A549 (cell line): Measurements from ENCODE around the gene FILIP1L. TPM values are rescaled to one million over a fixed set of nuclear protein-coding genes. Genes with fewer than 3 reads are reported as not detected.

Experiments
- ATAC-seq, 2 experiments: fragments of 200-7000 bp in 1 of 2; fragments of >200 bp in 1 of 2; cut with Nextera tagmentation in 1 of 2; cut with Tn5 transposase in 1 of 2; 3 replicates each; pipeline versions ENCODE4 v1.8.0 to v1.9.1; 2018 to 2020; ENCODE audit warnings: mild to moderate bottlenecking in 1 of 2, moderate library complexity in 1 of 2
- CTCF ChIA-PET: fragments of 300-600 bp; sonication (Branson Sonifier 250); formaldehyde crosslinking; extraction: SDS; loops from one replicate; lab custom pipeline; 2021; ENCODE audit warnings: antibody characterized with exemption, inconsistent platforms; lab: Yijun Ruan, JAX
- POLR2A ChIA-PET: fragments of 350-600 bp; formaldehyde crosslinking; extraction: SDS; loops from one replicate; lab custom pipeline; 2021; ENCODE audit warnings: antibody characterized with exemption, inconsistent platforms; lab: Yijun Ruan, JAX
- DNase-seq, 2 experiments: peaks; one replicate each; pipeline versions ENCODE4 v3.0.0 to v3.0.0-alpha.2; 2011 to 2016; ENCODE audit warnings: low read depth in 1 of 2, low spot score in 1 of 2
- FAIRE-seq: peaks from 2 replicates; lab custom pipeline; 2011; peaks lifted over from hg19 to GRCh38; lab: Jason Lieb, UNC
- H3K27ac ChIP-seq, 2 experiments: fragments of >200 bp; sonication (Bioruptor Twin); formaldehyde crosslinking; 3 replicates each; pipeline ENCODE4 v1.5.1; 2016 to 2017
- H3K4me1 ChIP-seq: fragments of >200 bp; sonication (Bioruptor Twin); formaldehyde crosslinking; 3 replicates; pipeline ENCODE4 v1.6.1; 2016
- H3K4me2 ChIP-seq: fragments of >200 bp; sonication (Bioruptor Twin); formaldehyde crosslinking; 3 replicates; pipeline ENCODE4 v1.6.1; 2016
- H3K4me3 ChIP-seq: fragments of >200 bp; sonication (Bioruptor Twin); formaldehyde crosslinking; 3 replicates; pipeline ENCODE4 v1.5.1; 2016
- H3K9me3 ChIP-seq: fragments of >200 bp; sonication (Bioruptor Twin); formaldehyde crosslinking; 3 replicates; pipeline ENCODE4 v1.6.1; 2016
- BCL3 ChIP-seq: fragments of >200 bp; sonication (Bioruptor Twin); formaldehyde crosslinking; IDR thresholded peaks from 3 replicates; pipeline ENCODE4 v1.6.1; 2016
- BHLHE40 ChIP-seq: IDR thresholded peaks from 2 replicates; pipeline ENCODE4 v1.6.1; 2012; ENCODE audit warnings: low read depth, low read length, inconsistent platforms
- CBX2 ChIP-seq: fragments of 200-600 bp; sonication (generic); IDR thresholded peaks from 2 replicates; pipeline ENCODE4 v1.6.1; 2016; ENCODE audit warnings: low read depth, mild to moderate bottlenecking, borderline replicate concordance
- CBX8 ChIP-seq: fragments of 200-600 bp; sonication (generic); IDR thresholded peaks from 2 replicates; pipeline ENCODE4 v1.6.1; 2016
- CEBPB ChIP-seq, 2 experiments: fragments of >200 bp in 1 of 2; sonication (Bioruptor Twin) in 1 of 2; formaldehyde crosslinking in 1 of 2; IDR thresholded peaks; 2 replicates each; pipeline ENCODE4 v1.6.1; 2012 to 2016
- CHD4 ChIP-seq: fragments of 200-600 bp; sonication (generic); IDR thresholded peaks from 2 replicates; pipeline ENCODE4 v1.6.1; 2016; ENCODE audit warnings: antibody characterized with exemption, mild to moderate bottlenecking, borderline replicate concordance
- E2F6 ChIP-seq: IDR thresholded peaks from 2 replicates; pipeline ENCODE4 v1.6.1; 2012; ENCODE audit warnings: low read depth, borderline replicate concordance
- EHF ChIP-seq: fragments of 250-450 bp; sonication (Bioruptor Pico); IDR thresholded peaks from 2 replicates; pipeline ENCODE4 v1.5.0; 2020; ENCODE audit warnings: mild to moderate bottlenecking
- ESRRA ChIP-seq: fragments of 150-350 bp; IDR thresholded peaks from 2 replicates; pipeline ENCODE4 v1.6.1; 2014; ENCODE audit warnings: mild to moderate bottlenecking, low read length, borderline replicate concordance
- FOSB ChIP-seq: fragments of 250-450 bp; sonication (Bioruptor Pico); IDR thresholded peaks from 2 replicates; pipeline ENCODE4 v1.5.0; 2020; ENCODE audit warnings: mild to moderate bottlenecking, moderate library complexity
- HOXA7 ChIP-seq: fragments of 250-450 bp; sonication (Bioruptor Pico); IDR thresholded peaks from 2 replicates; pipeline ENCODE4 v1.5.0; 2020; ENCODE audit warnings: mild to moderate bottlenecking, moderate library complexity
- HOXB13 ChIP-seq: fragments of 250-450 bp; sonication (Bioruptor Pico); IDR thresholded peaks from 2 replicates; pipeline ENCODE4 v1.5.0; 2020; ENCODE audit warnings: low read depth, mild to moderate bottlenecking, moderate library complexity
- HOXB5 ChIP-seq: fragments of 250-450 bp; sonication (Bioruptor Pico); IDR thresholded peaks from 2 replicates; pipeline ENCODE4 v1.5.0; 2020; ENCODE audit warnings: mild to moderate bottlenecking, moderate library complexity
- JUNB ChIP-seq: fragments of >200 bp; sonication (Bioruptor Twin); formaldehyde crosslinking; IDR thresholded peaks from 2 replicates; pipeline ENCODE4 v1.6.1; 2016
- MAFK ChIP-seq: fragments of 450-650 bp; IDR thresholded peaks from 2 replicates; pipeline ENCODE4 v1.6.1; 2014; ENCODE audit not compliant: partially characterized antibody
- MYC ChIP-seq: IDR thresholded peaks from 2 replicates; pipeline ENCODE4 v1.6.1; 2012; ENCODE audit warnings: mild to moderate bottlenecking, inconsistent platforms, low read length, improper control_type of control experiment, borderline replicate concordance
- NPAS2 ChIP-seq: fragments of 250-450 bp; sonication (Bioruptor Pico); IDR thresholded peaks from 2 replicates; pipeline ENCODE4 v1.8.0; 2022; ENCODE audit warnings: mild to moderate bottlenecking, moderate library complexity, borderline replicate concordance
- PHF8 ChIP-seq: fragments of 200-600 bp; sonication (generic); IDR thresholded peaks from 2 replicates; pipeline ENCODE4 v1.6.1; 2016; ENCODE audit warnings: low read depth, mild to moderate bottlenecking, antibody characterized with exemption, moderate library complexity, borderline replicate concordance
- POLR2AphosphoS2 ChIP-seq: conservative IDR thresholded peaks from 2 replicates; pipeline ENCODE4 v1.6.1; 2012; ENCODE audit warnings: low read length, improper control_type of control experiment, inconsistent platforms
- RAD21 ChIP-seq, 2 experiments: fragments of >200 bp in 1 of 2; sonication (Bioruptor Twin) in 1 of 2; formaldehyde crosslinking in 1 of 2; IDR thresholded peaks in 1 of 2; conservative IDR thresholded peaks in 1 of 2; 2 replicates in 1 of 2; 3 replicates in 1 of 2; pipeline ENCODE4 v1.6.1; 2012 to 2018; ENCODE audit warnings: inconsistent platforms in 1 of 2
- RNF2 ChIP-seq: fragments of 200-600 bp; sonication (generic); IDR thresholded peaks from 2 replicates; pipeline ENCODE4 v1.6.1; 2016; ENCODE audit warnings: low read depth, mild to moderate bottlenecking, antibody characterized with exemption, moderate library complexity, borderline replicate concordance
- SREBF2 ChIP-seq: fragments of 450-650 bp; IDR thresholded peaks from 2 replicates; pipeline ENCODE4 v1.6.1; 2014; ENCODE audit warnings: mild to moderate bottlenecking, moderate library complexity
- TFCP2L1 ChIP-seq: fragments of 250-450 bp; sonication (Bioruptor Pico); IDR thresholded peaks from 2 replicates; pipeline ENCODE4 v1.5.0; 2021; ENCODE audit warnings: mild to moderate bottlenecking
- TP53 ChIP-seq: fragments of 250-450 bp; sonication (Bioruptor Pico); IDR thresholded peaks from 2 replicates; pipeline ENCODE4 v1.5.0; 2021; ENCODE audit warnings: mild to moderate bottlenecking, moderate library complexity
- ZFP36 ChIP-seq: fragments of 450-650 bp; IDR thresholded peaks from 2 replicates; pipeline ENCODE4 v1.6.1; 2014; ENCODE audit warnings: borderline replicate concordance; ENCODE audit not compliant: partially characterized antibody
- WGBS: methylation state at CpG from one replicate; pipeline ENCODE4 v1.1.6; 2017; ENCODE audit errors: missing lambda C conversion rate; 5-methylcytosine and 5-hydroxymethylcytosine counted together
- polyA plus RNA-seq, 4 experiments: library from polyadenylated mRNA; depleted of rRNA in 3 of 4; stranded (reverse); fragments of >200 nt; fragmentation: RNase III in 1 of 4; extraction: RNeasy Plus Mini Kit Qiagen cat#74134 plus additional on column Dnase treatment in 1 of 4; gene quantifications; 2 replicates in 3 of 4; 3 replicates in 1 of 4; pipeline ENCODE4 v1.2.3, GENCODE V29; 2011 to 2017
- TF ChIP-seq, protein P1 (sequence below): IDR thresholded peaks from 2 replicates; pipeline ENCODE4 v1.6.1; 2012
- TF ChIP-seq, protein P2 (sequence below): fragments of >200 bp; sonication (Bioruptor Twin); formaldehyde crosslinking; IDR thresholded peaks from 2 replicates; pipeline ENCODE4 v1.6.1; 2016
- TF ChIP-seq, protein P3 (sequence below): fragments of >200 bp; sonication (Bioruptor Twin); formaldehyde crosslinking; IDR thresholded peaks from 3 replicates; pipeline ENCODE4 v1.5.1; 2016

Gene FILIP1L
- polyA plus RNA-seq, 2 of the 4 experiments (the other 2 are of a cell fraction), result 0.19 to 0.45 TPM

GRCh38 chr3:99866261-99866761, 248.0 kb downstream of the FILIP1L start:
- 38% methylated on average over 3 of the region's 3 CpGs for WGBS
- DNase-seq, result no peak
- no peak overlapping the region for H3K4me3 ChIP-seq
- FAIRE-seq, result no peak
- ChIA-PET POLR2A (no interaction called here), CTCF (no interaction called here)
- H3K27ac ChIP-seq, result no peak overlapping the region
- H3K4me2 ChIP-seq, result no peak overlapping the region
- H3K4me1 ChIP-seq, result peaks cover 16% of the 10 kb centered on the region
- ATAC-seq, result no peak
- H3K9me3 ChIP-seq, result no peaks in the 10 kb centered on the region
- no peak for TF ChIP-seq CHD4
- TF ChIP-seq, protein P1, sequence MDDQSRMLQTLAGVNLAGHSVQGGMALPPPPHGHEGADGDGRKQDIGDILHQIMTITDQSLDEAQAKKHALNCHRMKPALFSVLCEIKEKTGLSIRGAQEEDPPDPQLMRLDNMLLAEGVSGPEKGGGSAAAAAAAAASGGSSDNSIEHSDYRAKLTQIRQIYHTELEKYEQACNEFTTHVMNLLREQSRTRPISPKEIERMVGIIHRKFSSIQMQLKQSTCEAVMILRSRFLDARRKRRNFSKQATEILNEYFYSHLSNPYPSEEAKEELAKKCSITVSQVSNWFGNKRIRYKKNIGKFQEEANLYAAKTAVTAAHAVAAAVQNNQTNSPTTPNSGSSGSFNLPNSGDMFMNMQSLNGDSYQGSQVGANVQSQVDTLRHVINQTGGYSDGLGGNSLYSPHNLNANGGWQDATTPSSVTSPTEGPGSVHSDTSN, result no peak
- TF ChIP-seq RNF2, result no peak
- TF ChIP-seq E2F6, result no peak
- no peak for TF ChIP-seq FOSB (CRISPR knock-in tag)
- TF ChIP-seq PHF8, result no peak
- no peak for TF ChIP-seq CBX8
- TF ChIP-seq, protein P2, sequence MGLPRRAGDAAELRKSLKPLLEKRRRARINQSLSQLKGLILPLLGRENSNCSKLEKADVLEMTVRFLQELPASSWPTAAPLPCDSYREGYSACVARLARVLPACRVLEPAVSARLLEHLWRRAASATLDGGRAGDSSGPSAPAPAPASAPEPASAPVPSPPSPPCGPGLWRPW, result no peak
- TF ChIP-seq, protein P3, sequence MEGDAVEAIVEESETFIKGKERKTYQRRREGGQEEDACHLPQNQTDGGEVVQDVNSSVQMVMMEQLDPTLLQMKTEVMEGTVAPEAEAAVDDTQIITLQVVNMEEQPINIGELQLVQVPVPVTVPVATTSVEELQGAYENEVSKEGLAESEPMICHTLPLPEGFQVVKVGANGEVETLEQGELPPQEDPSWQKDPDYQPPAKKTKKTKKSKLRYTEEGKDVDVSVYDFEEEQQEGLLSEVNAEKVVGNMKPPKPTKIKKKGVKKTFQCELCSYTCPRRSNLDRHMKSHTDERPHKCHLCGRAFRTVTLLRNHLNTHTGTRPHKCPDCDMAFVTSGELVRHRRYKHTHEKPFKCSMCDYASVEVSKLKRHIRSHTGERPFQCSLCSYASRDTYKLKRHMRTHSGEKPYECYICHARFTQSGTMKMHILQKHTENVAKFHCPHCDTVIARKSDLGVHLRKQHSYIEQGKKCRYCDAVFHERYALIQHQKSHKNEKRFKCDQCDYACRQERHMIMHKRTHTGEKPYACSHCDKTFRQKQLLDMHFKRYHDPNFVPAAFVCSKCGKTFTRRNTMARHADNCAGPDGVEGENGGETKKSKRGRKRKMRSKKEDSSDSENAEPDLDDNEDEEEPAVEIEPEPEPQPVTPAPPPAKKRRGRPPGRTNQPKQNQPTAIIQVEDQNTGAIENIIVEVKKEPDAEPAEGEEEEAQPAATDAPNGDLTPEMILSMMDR, result no peak
- TF ChIP-seq EHF (CRISPR knock-in tag), result no peak
- TF ChIP-seq RAD21 (conservative IDR thresholded peaks at IDR 0.05 in 1 of 2, IDR thresholded peaks at IDR 0.05 in 1 of 2), result no peak
- TF ChIP-seq, all 56 proteins: peak for 0

- ATAC-seq, result no peak
- POLR2A ChIA-PET, result no interaction called here
- WGBS, result 86% methylated on average over 1 of the region's 1 CpG
- peaks cover 14% of the 10 kb centered on the region for H3K4me1 ChIP-seq
- H3K27ac ChIP-seq, result no peak overlapping the region
- H3K4me2 ChIP-seq, result no peak overlapping the region
- CTCF ChIA-PET, result no interaction called here
- no peaks in the 10 kb centered on the region for H3K9me3 ChIP-seq
- TF ChIP-seq CEBPB (IDR thresholded peaks at IDR 0.05) (no peak), HOXB13 (CRISPR knock-in tag) (no peak), RNF2 (no peak), CBX2 (no peak), JUNB (no peak), BCL3 (no peak), TFCP2L1 (CRISPR knock-in tag) (no peak), EHF (CRISPR knock-in tag) (no peak)
- DNase-seq, result no peak
- H3K4me3 ChIP-seq, result no peak overlapping the region
- no peak for FAIRE-seq
Observed at GRCh38 chr3:99865321-99865720, 249.0 kb downstream of the FILIP1L start.

GRCh38 chr3:99864289-99864688, 250.0 kb downstream of the FILIP1L start:
- Histone ChIP-seq H3K4me3 (no peak overlapping the region), H3K27ac (no peak overlapping the region), H3K9me3 (no peaks in the 10 kb centered on the region), H3K4me2 (no peak overlapping the region), H3K4me1 (peaks cover 24% of the 10 kb centered on the region)
- no peak for ATAC-seq
- POLR2A ChIA-PET, result no interaction called here
- TF ChIP-seq HOXB5 (CRISPR knock-in tag) (no peak), FOSB (CRISPR knock-in tag) (no peak), BHLHE40 (no peak), NPAS2 (CRISPR knock-in tag) (no peak), ESRRA (no peak), ZFP36 (no peak), HOXA7 (CRISPR knock-in tag) (no peak), MYC (no peak), TP53 (CRISPR knock-in tag) (no peak), SREBF2 (no peak), MAFK (no peak), POLR2AphosphoS2 (no peak), CHD4 (no peak)
- TF ChIP-seq, protein P2, result no peak
- FAIRE-seq, result no peak
- CTCF ChIA-PET, result interaction anchor here (0.9 to 1.8 kb wide), 4 partner anchors 21 to 103 kb away, joined by 3 to 7 read pairs (median 3); no protein-coding TSS in a partner anchor
- DNase-seq, result no peak
- 91% methylated on average over 2 of the region's 2 CpGs for WGBS
